Measurements from ENCODE around the gene NOS3. TPM values are rescaled to one million over a fixed set of nuclear protein-coding genes. Genes with fewer than 3 reads are reported as not detected.

NOS3 gene
- total RNA-seq, 3 donors from 2014 or later: 3.8 to 35.1 (median 5.1) TPM

DNA sequence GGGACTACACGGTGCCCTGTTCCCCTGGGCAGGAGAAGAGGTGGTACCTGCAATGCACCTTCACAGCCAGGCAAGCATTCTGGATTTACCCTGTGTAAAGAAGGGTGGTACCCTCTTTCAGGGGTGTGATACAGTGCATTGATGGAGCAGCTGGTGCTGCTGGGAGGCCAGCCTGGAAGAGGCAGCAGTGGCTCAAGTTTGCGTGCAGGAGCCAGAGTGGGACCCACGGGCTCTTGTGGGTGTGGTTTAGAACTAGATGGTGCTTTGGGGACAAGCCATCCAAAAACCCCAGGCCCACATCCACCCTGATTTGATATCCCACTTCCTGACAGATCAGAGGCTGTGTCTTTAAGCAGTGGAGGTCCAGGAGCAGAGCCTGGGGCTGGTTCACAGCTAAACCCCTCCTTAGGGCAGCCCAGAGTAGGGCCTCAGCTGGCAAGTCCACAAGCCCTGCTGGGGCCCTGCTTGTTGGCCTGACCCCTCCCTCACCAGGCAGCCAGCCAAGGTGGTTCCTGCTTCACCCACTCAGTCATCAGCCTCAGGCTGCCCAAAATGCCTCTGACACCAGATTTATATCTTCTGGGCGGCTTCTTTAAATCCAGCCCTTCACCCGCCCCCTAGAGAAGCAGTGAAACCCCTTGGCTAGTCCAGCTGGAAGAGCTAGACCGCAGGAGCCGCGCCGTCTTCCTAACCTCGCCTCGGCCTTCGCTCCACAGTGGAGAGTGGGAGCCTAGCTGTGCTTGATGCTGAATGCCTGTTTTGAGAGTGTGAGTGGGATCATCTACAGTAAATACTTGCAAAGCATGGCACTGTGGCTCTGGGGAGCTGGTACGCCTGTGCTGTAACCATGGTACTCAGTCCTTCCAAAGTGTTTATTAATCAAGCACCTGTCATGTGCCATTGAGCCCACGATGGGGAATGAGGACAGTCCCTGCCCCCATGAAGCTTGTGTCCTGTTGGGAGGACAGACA lies 56.1 kb downstream of the NOS3 start:
- peak overlapping the region in 1 of 2 donors; percentile 7 for H3K27ac ChIP-seq
- TF ChIP-seq CTCF (IDR thresholded peaks at IDR 0.05): no peak
- no peaks in the 10 kb centered on the region for H3K9me3 ChIP-seq
- H3K4me1 ChIP-seq: peaks cover 0 to 9% of the 10 kb centered on the region in 2 donors
- DNase-seq (ENCODE audit: low spot score in 2 of 2): no peak
- intact Hi-C loops (cut with DNase I; ENCODE audit: low total_unique reads): no loop called here
- no peak overlapping the region for H3K4me3 ChIP-seq
- no peaks in the 10 kb centered on the region for H3K27me3 ChIP-seq
- H3K36me3 ChIP-seq: no peaks in the 10 kb centered on the region

GRCh38 chr7:151047976-151048815 lies 57.4 kb downstream of the NOS3 start, which contains the start of gene ASIC3:
TSS of gene ASIC3 (plus strand) at chr7:151048531. CDS start at chr7:151048886, 355 bp downstream.
- DNase-seq (ENCODE audit: low spot score in 2 of 2): no peak
- Histone ChIP-seq H3K9me3 (no peaks in the 10 kb centered on the region), H3K27me3 (no peaks in the 10 kb centered on the region), H3K27ac (no peak within 1 kb of the TSS), H3K36me3 (no peaks in the 10 kb centered on the region), H3K4me3 (no peak within 1 kb of the TSS), H3K4me1 (peaks cover 0 to 9% of the 10 kb centered on the region in 2 donors)
- intact Hi-C loops (cut with DNase I; ENCODE audit: low total_unique reads): no loop called here
- TF ChIP-seq POLR2A (IDR thresholded peaks at IDR 0.05) (no peak), POLR2AphosphoS5 (IDR thresholded peaks at IDR 0.05) (no peak), CTCF (IDR thresholded peaks at IDR 0.05) (no peak)

GRCh38 chr7:151048911-151049463 lies 58.2 kb downstream of the NOS3 start:
- TF ChIP-seq CTCF (IDR thresholded peaks at IDR 0.05): no peak
- TF ChIP-seq POLR2A (IDR thresholded peaks at IDR 0.05): no peak
- TF ChIP-seq POLR2AphosphoS5 (IDR thresholded peaks at IDR 0.05): no peak
- intact Hi-C loops (cut with DNase I; ENCODE audit: low total_unique reads): no loop called here
- H3K9me3 ChIP-seq: no peaks in the 10 kb centered on the region

GRCh38 chr7:151051108-151051507 lies 60.3 kb downstream of the NOS3 start:
- Histone ChIP-seq H3K36me3 (no peaks in the 10 kb centered on the region), H3K4me3 (peak overlapping the region in 1 of 3 donors; percentile 54), H3K4me1 (peaks cover 0 to 9% of the 10 kb centered on the region in 2 donors), H3K27ac (no peak overlapping the region), H3K27me3 (no peaks in the 10 kb centered on the region), H3K9me3 (no peaks in the 10 kb centered on the region)
- intact Hi-C loops (cut with DNase I; ENCODE audit: low total_unique reads): no loop called here
- TF ChIP-seq POLR2AphosphoS5 (IDR thresholded peaks at IDR 0.05): no peak
- TF ChIP-seq CTCF (IDR thresholded peaks at IDR 0.05): no peak
- TF ChIP-seq POLR2A (IDR thresholded peaks at IDR 0.05): no peak
- no peak for DNase-seq (ENCODE audit: low spot score in 2 of 2)

More at GRCh38 chr7:151048911-151049463, 58.2 kb downstream of the NOS3 start:
- Histone ChIP-seq H3K27me3 (no peaks in the 10 kb centered on the region), H3K27ac (no peak overlapping the region), H3K4me3 (no peak overlapping the region), H3K36me3 (no peaks in the 10 kb centered on the region), H3K4me1 (peaks cover 0 to 9% of the 10 kb centered on the region in 2 donors)
- no peak for DNase-seq (ENCODE audit: low spot score in 2 of 2)
